SK-N-SH (cell line): Measurements from ENCODE around the gene IPO9. TPM values are rescaled to one million over a fixed set of nuclear protein-coding genes. Genes with fewer than 3 reads are reported as not detected.
A peak's percentile ranks its signal among the peaks of the same experiment; 100 is the strongest.

Source experiments
- CTCF ChIA-PET: fragments of 300-600, 350-600 bp; formaldehyde crosslinking; extraction: SDS; loops from one replicate; lab custom pipeline; 2021; lab: Yijun Ruan, JAX
- POLR2A ChIA-PET: fragments of 350-600 bp; sonication (Branson Sonifier 250); formaldehyde crosslinking; extraction: SDS; loops from one replicate; lab custom pipeline; 2020; ENCODE audit warnings: antibody characterized with exemption, inconsistent platforms; lab: Yijun Ruan, JAX
- DNase-seq: peaks from one replicate; pipeline ENCODE4 v3.0.0; 2012
- H2AFZ ChIP-seq: fragments of 200-600 bp; sonication (generic); 2 replicates; pipeline ENCODE4 v1.8.1; 2016; ENCODE audit warnings: antibody characterized with exemption, mild to moderate bottlenecking, low read depth
- H3F3A ChIP-seq: fragments of 200-600 bp; sonication (generic); replicated peaks from 2 replicates; pipeline ENCODE3; 2016; ENCODE audit warnings: antibody characterized with exemption, mild to moderate bottlenecking; ENCODE audit not compliant: insufficient read depth
- H3K27ac ChIP-seq, 2 experiments: fragments of 200-500 bp in 1 of 2; fragments of 200-600 bp in 1 of 2; sonication (Bioruptor generic) in 1 of 2; sonication (generic), shearing (Covaris generic) in 1 of 2; 2 replicates each; pipeline versions ENCODE4 v1.5.1 to v1.6.1; 2014 to 2016; ENCODE audit warnings: low read depth in 2 of 2, inconsistent platforms in 1 of 2, low read length in 1 of 2, mild to moderate bottlenecking in 1 of 2, mixed read lengths in 1 of 2
- H3K27me3 ChIP-seq: fragments of 200-600 bp; sonication (generic), shearing (Covaris generic); 2 replicates; pipeline ENCODE4 v1.6.1; 2016; ENCODE audit warnings: mixed run types; ENCODE audit not compliant: insufficient read depth
- H3K36me3 ChIP-seq, 2 experiments: fragments of 200-500 bp in 1 of 2; fragments of 200-600 bp in 1 of 2; sonication (Bioruptor generic) in 1 of 2; sonication (generic) in 1 of 2; replicated peaks in 1 of 2; 2 replicates each; pipeline versions ENCODE3 to v1.5.1; 2014 to 2016; ENCODE audit warnings: low read length in 1 of 2, mild to moderate bottlenecking in 1 of 2; ENCODE audit not compliant: insufficient read depth in 2 of 2, control insufficient read depth in 1 of 2
- H3K4me1 ChIP-seq, 2 experiments: fragments of 200-500 bp in 1 of 2; fragments of 200-600 bp in 1 of 2; sonication (Bioruptor generic) in 1 of 2; sonication (generic), shearing (Covaris generic) in 1 of 2; 2 replicates each; pipeline versions ENCODE4 v1.5.1 to v1.6.1; 2014 to 2016; ENCODE audit warnings: low read depth in 1 of 2, low read length in 1 of 2, mixed run types in 1 of 2; ENCODE audit not compliant: insufficient read depth in 2 of 2, control insufficient read depth in 1 of 2
- H3K4me2 ChIP-seq: fragments of 200-600 bp; sonication (generic), shearing (Covaris generic); 2 replicates; pipeline ENCODE4 v1.6.1; 2017; ENCODE audit warnings: mixed run types
- H3K4me3 ChIP-seq, 2 experiments: fragments of 200-500 bp in 1 of 2; fragments of 200-600 bp in 1 of 2; sonication (Bioruptor generic) in 1 of 2; sonication (generic), shearing (Covaris generic) in 1 of 2; 2 replicates each; pipeline versions ENCODE4 v1.5.1 to v1.8.1; 2014 to 2016; ENCODE audit warnings: low read depth in 2 of 2, inconsistent platforms in 1 of 2, low read length in 1 of 2, mild to moderate bottlenecking in 1 of 2, mixed read lengths in 1 of 2, moderate library complexity in 1 of 2
- H3K79me2 ChIP-seq: fragments of 200-600 bp; sonication (generic); 2 replicates; pipeline ENCODE4 v1.8.1; 2017; ENCODE audit warnings: mild to moderate bottlenecking; ENCODE audit not compliant: insufficient read depth
- H3K9ac ChIP-seq: fragments of 200-600 bp; sonication (generic); 2 replicates; pipeline ENCODE4 v1.6.1; 2017; ENCODE audit warnings: mixed run types
- H3K9me2 ChIP-seq: fragments of 200-600 bp; sonication (generic); 2 replicates; pipeline ENCODE4 v1.6.1; 2017; ENCODE audit warnings: mixed run types
- H3K9me3 ChIP-seq: fragments of 200-600 bp; sonication (generic); 2 replicates; pipeline ENCODE4 v1.6.1; 2017; ENCODE audit warnings: mixed run types, mild to moderate bottlenecking, moderate library complexity
- H4K20me1 ChIP-seq: fragments of 200-600 bp; sonication (generic); 2 replicates; pipeline ENCODE4 v1.6.1; 2017; ENCODE audit warnings: mild to moderate bottlenecking, mixed run types; ENCODE audit not compliant: insufficient read depth
- CHD2 ChIP-seq: fragments of 150-350 bp; IDR thresholded peaks from 2 replicates; pipeline ENCODE4 v1.6.1; 2018; ENCODE audit warnings: low read length; ENCODE audit not compliant: partially characterized antibody
- CTCF ChIP-seq: fragments of 200-600 bp; sonication (generic); IDR thresholded peaks from 2 replicates; pipeline ENCODE4 v1.6.1; 2017; ENCODE audit warnings: antibody characterized with exemption, mild to moderate bottlenecking, moderate library complexity
- EP300 ChIP-seq, 2 experiments: IDR thresholded peaks; 2 replicates each; pipeline versions ENCODE4 v1.4.0 to v1.6.1; 2012; ENCODE audit warnings: borderline replicate concordance in 1 of 2, low read depth in 1 of 2, low read length in 1 of 2
- EZH2phosphoT487 ChIP-seq: fragments of 200-600 bp; sonication (generic); IDR thresholded peaks from 2 replicates; pipeline ENCODE4 v1.6.1; 2017; ENCODE audit warnings: low read depth, mixed run types, mild to moderate bottlenecking, antibody characterized with exemption, moderate library complexity, borderline replicate concordance
- FOSL2 ChIP-seq: IDR thresholded peaks from 2 replicates; pipeline ENCODE4 v1.4.0; 2012; ENCODE audit warnings: low read depth, mild to moderate bottlenecking, moderate library complexity, borderline replicate concordance
- FOXM1 ChIP-seq: IDR thresholded peaks from 2 replicates; pipeline ENCODE4 v1.4.0; 2012; ENCODE audit warnings: low read depth, mild to moderate bottlenecking
- GABPA ChIP-seq: IDR thresholded peaks from 2 replicates; pipeline ENCODE4 v1.4.0; 2012; ENCODE audit warnings: low read depth, mild to moderate bottlenecking
- JUND ChIP-seq: IDR thresholded peaks from 2 replicates; pipeline ENCODE4 v1.4.0; 2012
- MAX ChIP-seq: IDR thresholded peaks from 2 replicates; pipeline ENCODE4 v1.4.0; 2012; ENCODE audit warnings: low read depth
- MEF2A ChIP-seq: IDR thresholded peaks from 2 replicates; pipeline ENCODE4 v1.4.0; 2012; ENCODE audit warnings: low read depth, borderline replicate concordance
- NFIC ChIP-seq: IDR thresholded peaks from 2 replicates; pipeline ENCODE4 v1.4.0; 2012; ENCODE audit warnings: borderline replicate concordance
- NRF1 ChIP-seq: IDR thresholded peaks from 2 replicates; pipeline ENCODE4 v1.6.1; 2012; ENCODE audit warnings: low read depth, mild to moderate bottlenecking, low read length
- PBX3 ChIP-seq: IDR thresholded peaks from 2 replicates; pipeline ENCODE4; 2012
- RAD21 ChIP-seq: IDR thresholded peaks from 2 replicates; pipeline ENCODE4 v1.6.1; 2012; ENCODE audit warnings: mild to moderate bottlenecking, low read length
- SIN3A ChIP-seq: IDR thresholded peaks from 2 replicates; pipeline ENCODE4 v1.6.1; 2012; ENCODE audit warnings: low read depth, mild to moderate bottlenecking, low read length, moderate library complexity, borderline replicate concordance
- TEAD4 ChIP-seq: IDR thresholded peaks from 2 replicates; pipeline ENCODE4 v1.4.0; 2012; ENCODE audit warnings: mild to moderate bottlenecking, borderline replicate concordance; ENCODE audit not compliant: insufficient read depth
- YY1 ChIP-seq: IDR thresholded peaks from 2 replicates; pipeline ENCODE4 v1.4.0; 2012; ENCODE audit warnings: low read depth, mild to moderate bottlenecking
- ZBTB33 ChIP-seq: IDR thresholded peaks from 2 replicates; pipeline ENCODE4 v1.4.0; 2012; ENCODE audit warnings: low read depth, borderline replicate concordance
- WGBS: methylation state at CpG from one replicate; pipeline ENCODE4 v1.1.6; 2017; ENCODE audit warnings: low lambda C conversion rate; 5-methylcytosine and 5-hydroxymethylcytosine counted together
- polyA plus RNA-seq, 3 experiments: library from polyadenylated mRNA; depleted of rRNA; stranded (reverse); fragments of >200 nt; gene quantifications; 2 replicates each; pipeline ENCODE4 v1.2.3, GENCODE V29; 2012

IPO9 gene
- polyA plus RNA-seq, 1 of the 3 experiments (the other 2 are of a cell fraction), result 24.5 TPM

- H3K4me3 ChIP-seq, result no peak overlapping the region
- H3K9me3 ChIP-seq, result no peaks in the 10 kb centered on the region
- no peak for DNase-seq
- peaks cover 15 to 19% of the 10 kb centered on the region in 2 experiments; a peak in 3 of 4 replicates for H3K4me1 ChIP-seq
- H3K27ac ChIP-seq, result no peak overlapping the region
- no peak overlapping the region for H2AFZ ChIP-seq
- ChIA-PET POLR2A (no interaction called here), CTCF (interaction anchor here (0.9 to 14.7 kb wide), 5 partner anchors 15 to 243 kb away, joined by 4 to 344 read pairs (median 9); no protein-coding TSS in a partner anchor)
- 90% methylated on average over 5 of the region's 7 CpGs for whole genome bisulfite sequencing
- no peaks in the 10 kb centered on the region for H3K79me2 ChIP-seq
- H3K9me2 ChIP-seq, result no peaks in the 10 kb centered on the region
- peak overlapping the region; percentile 92; the same call in 1 of the 2 replicates for H3K4me2 ChIP-seq
- peaks cover 5% of the 10 kb centered on the region for H3F3A ChIP-seq
- H4K20me1 ChIP-seq, result no peaks in the 10 kb centered on the region
- TF ChIP-seq GABPA (no peak), SIN3A (no peak), NRF1 (no peak), ZBTB33 (no peak), EZH2phosphoT487 (no peak), YY1 (no peak), TEAD4 (no peak), CHD2 (no peak), FOXM1 (no peak), RAD21 (no peak)
- TF ChIP-seq, all 33 proteins: peak for 0
- Histone ChIP-seq H3K36me3 (peaks cover 0 to 2% of the 10 kb centered on the region in 2 experiments), H3K27me3 (no peaks in the 10 kb centered on the region), H3K9ac (no peak overlapping the region)
Observed at GRCh38 chr1:201890223-201890622, 61.3 kb downstream of the IPO9 start.

GRCh38 chr1:201890806-201891450, 62.0 kb downstream of the IPO9 start:
- Histone ChIP-seq H2AFZ (no peak overlapping the region), H4K20me1 (no peaks in the 10 kb centered on the region), H3K79me2 (no peaks in the 10 kb centered on the region), H3K36me3 (peaks cover 0 to 2% of the 10 kb centered on the region in 2 experiments), H3K9me3 (no peaks in the 10 kb centered on the region), H3F3A (peaks cover 7% of the 10 kb centered on the region), H3K27me3 (no peaks in the 10 kb centered on the region), H3K9me2 (no peaks in the 10 kb centered on the region), H3K4me2 (no peak overlapping the region), H3K27ac (no peak overlapping the region), H3K9ac (no peak overlapping the region), H3K4me1 (peaks cover 11 to 18% of the 10 kb centered on the region in 2 experiments; a peak in 2 of 4 replicates), H3K4me3 (no peak overlapping the region)
- POLR2A ChIA-PET, result interaction anchor here (1.4 kb wide), 1 partner anchor 64 kb away, joined by 3 read pairs; the partner anchor contains the start of gene TIMM17A
- WGBS, result 97% methylated on average over 3 of the region's 3 CpGs
- DNase-seq, result no peak
- TF ChIP-seq CTCF (no peak), MEF2A (no peak), NRF1 (no peak), TEAD4 (no peak), YY1 (no peak), GABPA (no peak), RAD21 (no peak), FOXM1 (no peak), FOSL2 (no peak), MAX (no peak), EP300 (IDR thresholded peaks at IDR 0.05; ENCODE audit: borderline replicate concordance in 1 of 2, low read depth in 1 of 2, low read length in 1 of 2) (no peak), PBX3 (no peak), JUND (no peak), ZBTB33 (no peak), NFIC (no peak)
- CTCF ChIA-PET, result interaction anchor here (0.9 to 14.7 kb wide), 4 partner anchors 15 to 242 kb away, joined by 3 to 344 read pairs (median 113); no protein-coding TSS in a partner anchor
